OCI-LY1 (cell line): ENCODE results near the gene ROR1.

Source experiments
- H2AFZ ChIP-seq: fragments of 200-600 bp; sonication (generic), shearing (Covaris generic); 2 replicates; pipeline ENCODE4 v1.6.0; 2014; ENCODE audit warnings: antibody characterized with exemption, mild to moderate bottlenecking, low read length
- H3F3A ChIP-seq: fragments of 200-600 bp; sonication (generic), shearing (Covaris generic); 2 replicates; pipeline ENCODE4 v1.6.0; 2014; ENCODE audit warnings: mild to moderate bottlenecking, antibody characterized with exemption, low read length, moderate library complexity; ENCODE audit not compliant: insufficient read depth
- H3K27ac ChIP-seq: fragments of 200-600 bp; sonication (generic); 2 replicates; pipeline ENCODE4 v1.5.1; 2014; ENCODE audit warnings: low read length, mixed run types, mild to moderate bottlenecking, low read depth; ENCODE audit not compliant: poor library complexity, severe bottlenecking
- H3K27me3 ChIP-seq: fragments of 200-600 bp; sonication (generic); 2 replicates; pipeline ENCODE4 v1.6.0; 2014; ENCODE audit warnings: antibody characterized with exemption, mild to moderate bottlenecking, low read length, moderate library complexity; ENCODE audit not compliant: insufficient read depth
- H3K36me3 ChIP-seq: fragments of 200-600 bp; sonication (generic); 2 replicates; pipeline ENCODE4 v1.6.1; 2014; ENCODE audit warnings: mild to moderate bottlenecking, antibody characterized with exemption, low read length, moderate library complexity, mixed read lengths; ENCODE audit not compliant: insufficient read depth
- H3K4me1 ChIP-seq: fragments of 200-600 bp; sonication (generic); 2 replicates; pipeline ENCODE4 v1.5.1; 2014; ENCODE audit warnings: mild to moderate bottlenecking, low read length, moderate library complexity; ENCODE audit not compliant: insufficient read depth, severe bottlenecking
- H3K4me2 ChIP-seq: fragments of 200-600 bp; sonication (generic), shearing (Covaris generic); 2 replicates; pipeline ENCODE4 v1.6.1; 2014; ENCODE audit warnings: low read length
- H3K4me3 ChIP-seq: fragments of 200-600 bp; sonication (generic); 2 replicates; pipeline ENCODE4 v1.5.1; 2014; ENCODE audit warnings: low read length, low read depth, mild to moderate bottlenecking, mixed read lengths; ENCODE audit not compliant: poor library complexity, severe bottlenecking
- H3K79me2 ChIP-seq: fragments of 200-600 bp; shearing (Covaris generic); 2 replicates; pipeline ENCODE4 v1.6.1; 2016; ENCODE audit warnings: mixed run types, low read length, mixed read lengths; ENCODE audit not compliant: insufficient read depth
- H3K9ac ChIP-seq: fragments of 200-600 bp; sonication (generic), shearing (Covaris generic); 2 replicates; pipeline ENCODE4 v1.6.1; 2014; ENCODE audit warnings: mild to moderate bottlenecking, low read length, mixed read lengths
- H3K9me2 ChIP-seq: fragments of 200-600 bp; sonication (generic), shearing (Covaris generic); 2 replicates; pipeline ENCODE4 v1.6.1; 2014; ENCODE audit warnings: low read depth, mild to moderate bottlenecking, low read length, mixed read lengths
- H3K9me3 ChIP-seq: fragments of 200-600 bp; shearing (Covaris generic); 2 replicates; pipeline ENCODE4 v1.6.1; 2014; ENCODE audit warnings: low read length, mixed read lengths
- H4K20me1 ChIP-seq: fragments of 200-600 bp; sonication (generic), shearing (Covaris generic); 2 replicates; pipeline ENCODE4 v1.6.0; 2016; ENCODE audit warnings: mild to moderate bottlenecking, low read length; ENCODE audit not compliant: insufficient read depth
- CTCF ChIP-seq: fragments of 200-600 bp; sonication (generic), shearing (Covaris generic); IDR thresholded peaks from 2 replicates; pipeline ENCODE4 v1.5.1; 2017; ENCODE audit warnings: mild to moderate bottlenecking, antibody characterized with exemption, low read length, moderate library complexity, mixed read lengths
- EZH2 ChIP-seq: fragments of 200-600 bp; sonication (generic), shearing (Covaris generic); IDR thresholded peaks from 2 replicates; pipeline ENCODE4 v1.8.0; 2017; ENCODE audit warnings: borderline replicate concordance, mixed run types, mild to moderate bottlenecking, antibody characterized with exemption, low read length, moderate library complexity, mixed read lengths

ROR1 gene

GRCh38 chr1:63804829-63805484 is 31.1 kb downstream of the ROR1 start:
- Histone ChIP-seq H4K20me1 (no peaks in the 10 kb centered on the region), H3K9ac (no peak overlapping the region), H3K4me3 (no peak overlapping the region), H3K9me3 (no peaks in the 10 kb centered on the region), H3K4me1 (no peaks in the 10 kb centered on the region), H3K79me2 (no peaks in the 10 kb centered on the region), H3K27me3 (no peaks in the 10 kb centered on the region), H3K36me3 (no peaks in the 10 kb centered on the region), H3F3A (no peaks in the 10 kb centered on the region), H2AFZ (no peak overlapping the region), H3K27ac (no peak overlapping the region), H3K9me2 (no peaks in the 10 kb centered on the region), H3K4me2 (no peak overlapping the region)
- TF ChIP-seq CTCF (no peak), EZH2 (no peak)

GRCh38 chr1:63807046-63807445 is 33.2 kb downstream of the ROR1 start:
- TF ChIP-seq CTCF (no peak), EZH2 (no peak)
- Histone ChIP-seq H3F3A (no peaks in the 10 kb centered on the region), H3K4me2 (no peak overlapping the region), H2AFZ (no peak overlapping the region), H3K27me3 (no peaks in the 10 kb centered on the region), H3K4me1 (no peaks in the 10 kb centered on the region), H3K79me2 (no peaks in the 10 kb centered on the region), H3K9me2 (no peaks in the 10 kb centered on the region), H3K9me3 (no peaks in the 10 kb centered on the region), H3K27ac (no peak overlapping the region), H3K9ac (no peak overlapping the region), H4K20me1 (no peaks in the 10 kb centered on the region), H3K36me3 (no peaks in the 10 kb centered on the region), H3K4me3 (no peak overlapping the region)

GRCh38 chr1:63810936-63811469 is 37.2 kb downstream of the ROR1 start:
- H3K27me3 ChIP-seq, result no peaks in the 10 kb centered on the region
- H2AFZ ChIP-seq, result no peak overlapping the region
- H3K9ac ChIP-seq, result no peak overlapping the region
- no peaks in the 10 kb centered on the region for H3K9me2 ChIP-seq
- no peaks in the 10 kb centered on the region for H3K9me3 ChIP-seq
- no peak overlapping the region for H3K4me2 ChIP-seq
- H3K4me3 ChIP-seq, result no peak overlapping the region
- no peaks in the 10 kb centered on the region for H3K79me2 ChIP-seq
- TF ChIP-seq CTCF (no peak), EZH2 (no peak)
- no peaks in the 10 kb centered on the region for H3K4me1 ChIP-seq
- H3F3A ChIP-seq, result no peaks in the 10 kb centered on the region
- no peaks in the 10 kb centered on the region for H3K36me3 ChIP-seq
- H4K20me1 ChIP-seq, result no peaks in the 10 kb centered on the region
- H3K27ac ChIP-seq, result no peak overlapping the region
